NCI-H2196 (cell line): ENCODE results near the gene HERC4.
"Not testable (repeated sequence)": the region's sequence is repeated elsewhere in the genome, so short reads cannot be mapped to it uniquely, and the experiment has no call there.

ENCODE experiments used
- DNase-seq: peaks from one replicate; lab custom pipeline; 2025; ENCODE audit not compliant: unreplicated experiment; lab: John Stamatoyannopoulos, UW

Gene HERC4

GRCh38 chr10:68095153-68095552 is 20.1 kb upstream of the HERC4 start:
- no peak for DNase-seq

GRCh38 chr10:68092512-68092911 is 17.4 kb upstream of the HERC4 start:
- DNase-seq = no peak

- DNase-seq = no peak
Observed at GRCh38 chr10:68090586-68090985, 15.5 kb upstream of the HERC4 start.

- DNase-seq = no peak
Observed at GRCh38 chr10:68088740-68089139, 13.7 kb upstream of the HERC4 start.

- no peak for DNase-seq
Observed at GRCh38 chr10:68087685-68088401, 12.8 kb upstream of the HERC4 start.

- DNase-seq = no peak
Observed at GRCh38 chr10:68086910-68087684, 12.0 kb upstream of the HERC4 start.

- DNase-seq = no peak
Observed at GRCh38 chr10:68086011-68086410, 10.9 kb upstream of the HERC4 start.

- DNase-seq = no peak
Observed at GRCh38 chr10:68084469-68084868, 9.4 kb upstream of the HERC4 start.

GRCh38 chr10:68083953-68084352 is 8.9 kb upstream of the HERC4 start:
- no peak for DNase-seq

- no peak for DNase-seq
Observed at GRCh38 chr10:68082872-68083271, 7.8 kb upstream of the HERC4 start.

GRCh38 chr10:68081916-68082315 is 6.8 kb upstream of the HERC4 start:
- no peak for DNase-seq

- no peak for DNase-seq
Observed at GRCh38 chr10:68080853-68081431, 5.9 kb upstream of the HERC4 start.

- DNase-seq = no peak
Observed at GRCh38 chr10:68079434-68079833, 4.4 kb upstream of the HERC4 start.

- no peak for DNase-seq
Observed at GRCh38 chr10:68077026-68077425, 1.9 kb upstream of the HERC4 start.

- not testable (repeated sequence) for DNase-seq
Observed at GRCh38 chr10:68076081-68076480, 998 bp upstream of the HERC4 start.

GRCh38 chr10:68075550-68076004 is 494 bp upstream of the HERC4 start:
- no peak for DNase-seq

GRCh38 chr10:68074031-68074774 is 880 bp downstream of the HERC4 start:
- DNase-seq = no peak

- DNase-seq = no peak
Observed at GRCh38 chr10:68073631-68074030, 1.5 kb downstream of the HERC4 start.

GRCh38 chr10:68067508-68067907 is 7.6 kb downstream of the HERC4 start:
- DNase-seq = no peak

- no peak for DNase-seq
Observed at GRCh38 chr10:68067029-68067428, 8.1 kb downstream of the HERC4 start.

- DNase-seq = no peak
Observed at GRCh38 chr10:68053553-68053952, 21.5 kb downstream of the HERC4 start.
